Activated T-helper 1 cell treated with anti-CD3 and anti-CD28 coated beads, Interleukin-12 subunit alpha, Interleukin-12 subunit beta, Interleukin-2, Interleukin-4 antibody, amounts not matched to agents 30 ng/mL and 10 ng/mL and 1 ng/mL, durations not matched to agents 14 hours and 24 hours and 36 hours (primary cell): ENCODE measurements around the gene HUNK. TPM values are rescaled to one million over a fixed set of nuclear protein-coding genes. Genes with fewer than 3 reads are reported as not detected.

Experiments used
- DNase-seq: peaks from one replicate; pipeline ENCODE4 v3.0.0; 2021; ENCODE audit warnings: low spot score
- H3K27ac Mint-ChIP-seq: one replicate; pipeline ENCODE4 v1.8.0; 2021; ENCODE audit warnings: mild to moderate bottlenecking, mixed read lengths
- H3K27me3 Mint-ChIP-seq: one replicate; pipeline ENCODE4 v1.8.0; 2022; ENCODE audit warnings: mild to moderate bottlenecking, moderate library complexity, mixed read lengths; ENCODE audit not compliant: insufficient read depth
- H3K36me3 Mint-ChIP-seq: one replicate; pipeline ENCODE4 v1.8.0; 2021; ENCODE audit warnings: low read depth, mixed read lengths
- H3K4me1 Mint-ChIP-seq: one replicate; pipeline ENCODE4 v1.8.0; 2021; ENCODE audit warnings: low read depth, mixed read lengths
- H3K4me3 Mint-ChIP-seq: one replicate; pipeline ENCODE4 v1.8.0; 2021; ENCODE audit warnings: mild to moderate bottlenecking, moderate library complexity, mixed read lengths
- H3K9me3 Mint-ChIP-seq: one replicate; pipeline ENCODE4 v1.8.0; 2021; ENCODE audit warnings: mixed read lengths
- intact Hi-C: fragments of 100-400 bp; cut with micrococcal nuclease; formaldehyde crosslinking; loops from one replicate; pipeline ENCODE4 v1.15.1; 2024
- total RNA-seq: library from RNA; stranded (reverse); gene quantifications from 2 replicates; pipeline ENCODE4 v1.2.3, GENCODE V29; 2022

Gene HUNK
- total RNA-seq, 1 donor from 2014 or later, result 0.29 TPM

GRCh38 chr21:31922881-31923280 is 50.1 kb downstream of the HUNK start:
- Mint-ChIP-seq H3K9me3 (peaks cover 4% of the 10 kb centered on the region), H3K4me3 (no peak overlapping the region), H3K27me3 (peaks cover 1% of the 10 kb centered on the region), H3K4me1 (no peaks in the 10 kb centered on the region), H3K27ac (no peak overlapping the region), H3K36me3 (no peaks in the 10 kb centered on the region)
- DNase-seq, result no peak
- intact Hi-C loops, result no loop called here

DNA sequence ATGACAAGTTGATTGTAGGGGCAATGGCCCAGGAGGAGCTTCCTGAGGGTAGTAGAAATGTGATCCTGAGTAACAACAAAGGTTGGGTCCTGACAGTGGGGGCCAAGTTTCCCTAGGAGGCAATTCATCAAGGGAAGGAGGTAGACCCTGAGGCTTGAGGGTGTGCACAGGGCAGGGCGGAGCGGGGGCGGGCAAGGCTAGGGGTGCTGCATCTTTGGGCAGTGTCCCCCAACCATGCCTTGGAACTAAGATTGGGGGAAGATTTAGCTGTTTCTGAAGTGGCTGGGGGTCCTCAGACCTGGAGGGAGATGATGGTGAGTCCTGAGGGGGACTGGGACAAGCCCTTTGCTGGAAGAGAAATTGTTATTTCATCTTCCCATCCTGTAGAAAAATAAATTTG is 50.9 kb downstream of the HUNK start:
- Mint-ChIP-seq H3K9me3 (peaks cover 4% of the 10 kb centered on the region), H3K4me1 (no peaks in the 10 kb centered on the region), H3K36me3 (no peaks in the 10 kb centered on the region), H3K27ac (no peak overlapping the region), H3K27me3 (peaks cover 1% of the 10 kb centered on the region), H3K4me3 (no peak overlapping the region)
- intact Hi-C loops, result no loop called here
- DNase-seq, result no peak

- intact Hi-C loops, result no loop called here
- no peak overlapping the region for H3K4me3 Mint-ChIP-seq
- no peak overlapping the region for H3K27ac Mint-ChIP-seq
These were observed 51.7 kb downstream of the HUNK start for GRCh38 chr21:31924548-31924947.

GRCh38 chr21:31926498-31926897 is 53.7 kb downstream of the HUNK start:
- Mint-ChIP-seq H3K4me3 (no peak overlapping the region), H3K9me3 (peaks cover 4% of the 10 kb centered on the region), H3K27ac (no peak overlapping the region), H3K4me1 (no peaks in the 10 kb centered on the region), H3K36me3 (no peaks in the 10 kb centered on the region), H3K27me3 (peaks cover 3% of the 10 kb centered on the region)
- intact Hi-C loops, result no loop called here
- DNase-seq, result no peak

More at GRCh38 chr21:31924548-31924947, 51.7 kb downstream of the HUNK start:
- no peaks in the 10 kb centered on the region for H3K4me1 Mint-ChIP-seq
- no peak for DNase-seq
- no peaks in the 10 kb centered on the region for H3K36me3 Mint-ChIP-seq
- peaks cover 4% of the 10 kb centered on the region for H3K9me3 Mint-ChIP-seq
- peaks cover 1% of the 10 kb centered on the region for H3K27me3 Mint-ChIP-seq

DNA sequence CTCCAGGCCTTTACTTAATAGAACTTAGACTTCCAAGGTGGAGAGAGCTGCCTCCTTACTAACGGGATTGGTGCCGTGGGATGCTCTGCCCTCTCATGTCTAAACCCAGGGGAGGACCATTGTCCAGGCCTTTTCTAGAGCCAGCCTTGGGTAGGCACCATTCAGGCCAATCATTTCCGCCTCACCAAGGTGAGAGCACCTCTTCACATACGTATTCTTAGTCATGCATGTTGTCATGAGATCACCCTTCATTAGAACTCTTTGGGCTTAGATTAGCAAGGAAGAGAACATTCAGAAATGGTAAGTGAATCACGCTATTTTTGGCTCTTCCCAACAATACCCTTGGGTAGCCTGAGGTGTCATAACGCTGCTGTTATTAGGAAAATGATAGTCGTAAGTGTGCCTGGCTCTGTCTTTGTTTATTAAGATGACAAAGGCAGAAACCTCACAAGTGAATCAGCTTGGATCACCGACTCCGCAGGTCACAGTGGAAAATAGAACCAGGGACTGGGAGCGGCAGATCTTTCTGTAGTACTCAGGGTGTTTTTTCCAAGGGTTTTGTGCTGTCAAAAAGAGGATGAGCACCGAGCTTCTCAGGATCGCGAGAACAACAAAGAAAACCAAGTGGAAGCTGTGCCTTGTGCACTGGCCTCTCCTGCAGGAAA is 55.0 kb downstream of the HUNK start:
- intact Hi-C loops, result no loop called here
- no peak overlapping the region for H3K27ac Mint-ChIP-seq
- no peak for DNase-seq
- H3K4me3 Mint-ChIP-seq, result no peak overlapping the region
- no peaks in the 10 kb centered on the region for H3K4me1 Mint-ChIP-seq
- peaks cover 4% of the 10 kb centered on the region for H3K9me3 Mint-ChIP-seq
- H3K27me3 Mint-ChIP-seq, result peaks cover 3% of the 10 kb centered on the region
- no peaks in the 10 kb centered on the region for H3K36me3 Mint-ChIP-seq

DNA sequence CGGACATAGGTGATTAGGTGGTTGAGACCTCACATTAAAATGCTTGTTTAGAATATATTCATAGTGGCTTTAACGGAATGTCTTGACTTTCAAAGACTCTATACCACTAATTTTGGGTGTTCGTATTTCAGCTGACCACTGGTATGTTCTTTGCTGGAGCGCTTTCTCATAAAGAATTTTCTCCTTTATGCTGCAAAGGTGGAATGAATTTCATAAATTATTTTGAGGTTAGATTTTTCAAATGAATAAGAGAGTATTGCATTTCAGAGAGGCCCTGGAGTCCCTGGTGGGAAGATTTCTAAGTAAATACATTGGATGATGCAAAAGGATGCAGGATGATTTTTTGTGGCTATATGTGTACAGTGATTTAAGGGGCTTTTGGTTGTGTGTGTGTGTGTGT is 55.8 kb downstream of the HUNK start:
- no peaks in the 10 kb centered on the region for H3K4me1 Mint-ChIP-seq
- peaks cover 4% of the 10 kb centered on the region for H3K9me3 Mint-ChIP-seq
- intact Hi-C loops, result no loop called here
- DNase-seq, result no peak
- H3K27ac Mint-ChIP-seq, result no peak overlapping the region
- H3K36me3 Mint-ChIP-seq, result no peaks in the 10 kb centered on the region
- H3K4me3 Mint-ChIP-seq, result no peak overlapping the region
- peaks cover 2% of the 10 kb centered on the region for H3K27me3 Mint-ChIP-seq

DNA sequence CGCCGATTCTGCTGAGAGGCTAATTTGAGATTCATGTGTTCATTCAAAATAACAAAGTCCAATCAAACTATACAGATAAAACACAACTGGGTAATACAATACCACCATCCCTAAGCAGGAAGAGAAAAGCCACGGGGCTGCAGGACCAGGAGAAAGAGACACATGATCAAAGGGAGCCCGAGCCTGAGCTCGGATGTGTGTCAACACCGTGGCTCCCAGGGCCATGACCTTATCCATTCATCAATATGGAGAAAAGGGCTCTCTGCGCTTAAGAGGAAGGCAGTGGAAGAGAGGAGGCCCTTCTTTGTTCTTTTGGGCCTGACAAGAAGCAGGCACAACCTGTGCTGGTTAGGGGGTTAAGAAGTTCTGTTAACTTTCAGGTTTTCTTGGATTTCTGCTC is 56.7 kb downstream of the HUNK start:
- no peak for DNase-seq
- H3K4me3 Mint-ChIP-seq, result no peak overlapping the region
- no peaks in the 10 kb centered on the region for H3K36me3 Mint-ChIP-seq
- H3K9me3 Mint-ChIP-seq, result peaks cover 4% of the 10 kb centered on the region
- no peak overlapping the region for H3K27ac Mint-ChIP-seq
- H3K4me1 Mint-ChIP-seq, result no peaks in the 10 kb centered on the region
- H3K27me3 Mint-ChIP-seq, result peaks cover 2% of the 10 kb centered on the region
- intact Hi-C loops, result no loop called here

DNA sequence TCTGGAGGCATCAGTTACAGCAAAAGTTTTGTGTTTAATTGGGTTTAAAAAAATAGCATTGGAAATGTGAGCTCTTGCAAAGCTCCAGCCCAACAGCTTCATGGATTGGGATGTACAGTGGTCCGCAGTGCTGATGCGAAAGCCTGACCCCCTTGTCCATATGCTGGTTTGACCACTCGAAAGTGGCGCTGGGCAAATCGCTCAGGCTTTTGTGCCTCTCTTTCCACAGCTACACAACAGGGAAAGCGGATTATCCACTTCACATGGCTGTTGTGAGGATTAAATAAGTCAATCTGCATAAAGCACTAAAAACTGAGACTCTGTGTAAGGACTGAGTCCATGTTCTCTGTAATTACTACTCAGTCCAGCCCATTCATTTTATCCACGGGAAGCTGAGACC is 57.2 kb downstream of the HUNK start:
- no peak overlapping the region for H3K4me3 Mint-ChIP-seq
- no peaks in the 10 kb centered on the region for H3K4me1 Mint-ChIP-seq
- peaks cover 2% of the 10 kb centered on the region for H3K27me3 Mint-ChIP-seq
- H3K9me3 Mint-ChIP-seq, result peaks cover 4% of the 10 kb centered on the region
- no peaks in the 10 kb centered on the region for H3K36me3 Mint-ChIP-seq
- intact Hi-C loops, result no loop called here
- H3K27ac Mint-ChIP-seq, result no peak overlapping the region
- no peak for DNase-seq

DNA sequence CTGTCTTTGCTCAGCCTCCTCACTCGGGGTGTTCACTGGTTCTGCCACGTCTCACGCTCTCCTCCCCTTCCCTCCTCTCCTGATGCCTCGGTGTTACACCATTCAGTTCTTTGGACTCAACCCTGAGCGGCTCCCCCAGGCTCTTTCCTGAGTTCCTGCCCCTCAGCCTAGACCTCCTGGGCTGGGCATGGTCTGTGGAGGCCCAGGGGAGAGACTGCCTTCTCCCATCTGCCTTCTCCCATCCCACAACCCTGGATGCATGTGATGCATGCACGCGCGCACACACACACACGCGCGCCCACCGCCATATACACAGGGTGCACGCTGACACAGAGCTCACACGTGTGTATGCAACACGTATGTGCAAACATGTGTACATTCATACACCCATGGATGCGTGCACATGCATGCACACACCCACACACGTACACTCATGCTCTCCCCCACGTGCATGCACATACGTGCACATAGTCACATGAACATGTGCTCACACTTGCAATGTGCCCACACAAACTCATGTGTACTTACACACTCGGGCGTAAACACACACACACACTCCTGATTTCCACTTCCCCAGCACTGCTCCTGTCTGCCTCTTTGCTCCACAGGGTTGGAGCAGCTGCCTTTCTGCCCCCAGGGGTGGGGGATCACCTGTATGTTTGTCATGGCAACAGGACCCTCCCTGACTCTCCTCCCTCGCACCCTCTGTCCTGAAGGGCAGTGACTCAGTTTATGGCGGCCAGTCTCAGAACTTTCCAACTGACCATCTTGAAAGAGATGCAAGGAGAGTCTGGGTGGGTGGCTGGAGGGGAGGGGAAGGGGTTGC is 59.0 kb downstream of the HUNK start:
- intact Hi-C loops, result no loop called here
- DNase-seq, result no peak
- Mint-ChIP-seq H3K9me3 (no peaks in the 10 kb centered on the region), H3K27me3 (peaks cover 2% of the 10 kb centered on the region), H3K4me3 (no peak overlapping the region), H3K27ac (no peak overlapping the region), H3K36me3 (no peaks in the 10 kb centered on the region), H3K4me1 (no peaks in the 10 kb centered on the region)

- H3K36me3 Mint-ChIP-seq, result no peaks in the 10 kb centered on the region
- H3K27ac Mint-ChIP-seq, result no peak overlapping the region
- intact Hi-C loops, result no loop called here
- DNase-seq, result no peak
- H3K9me3 Mint-ChIP-seq, result no peaks in the 10 kb centered on the region
- peaks cover 2% of the 10 kb centered on the region for H3K27me3 Mint-ChIP-seq
- no peaks in the 10 kb centered on the region for H3K4me1 Mint-ChIP-seq
- no peak overlapping the region for H3K4me3 Mint-ChIP-seq
These were observed 59.6 kb downstream of the HUNK start for GRCh38 chr21:31932470-31932764.

- Mint-ChIP-seq H3K36me3 (no peaks in the 10 kb centered on the region), H3K9me3 (no peaks in the 10 kb centered on the region), H3K4me3 (no peak overlapping the region), H3K27me3 (peaks cover 10% of the 10 kb centered on the region), H3K27ac (no peak overlapping the region), H3K4me1 (no peaks in the 10 kb centered on the region)
- intact Hi-C loops, result no loop called here
- DNase-seq, result no peak
These were observed 64.5 kb downstream of the HUNK start for GRCh38 chr21:31937303-31937702.

GRCh38 chr21:31938330-31939301 is 65.8 kb downstream of the HUNK start:
- Mint-ChIP-seq H3K4me1 (no peaks in the 10 kb centered on the region), H3K4me3 (no peak overlapping the region), H3K9me3 (no peaks in the 10 kb centered on the region), H3K27me3 (peaks cover 10% of the 10 kb centered on the region), H3K27ac (no peak overlapping the region), H3K36me3 (no peaks in the 10 kb centered on the region)
- DNase-seq, result no peak
- intact Hi-C loops, result no loop called here

GRCh38 chr21:31941694-31942093 is 68.9 kb downstream of the HUNK start:
- Mint-ChIP-seq H3K36me3 (no peaks in the 10 kb centered on the region), H3K4me3 (no peak overlapping the region), H3K27ac (no peak overlapping the region), H3K4me1 (no peaks in the 10 kb centered on the region), H3K9me3 (no peaks in the 10 kb centered on the region), H3K27me3 (peaks cover 10% of the 10 kb centered on the region)
- intact Hi-C loops, result no loop called here
- no peak for DNase-seq
